Esophagus mucosa (tissue), 1 donor: ENCODE results near the gene ZSCAN20. TPM values are rescaled to one million over a fixed set of nuclear protein-coding genes. Genes with fewer than 3 reads are reported as not detected.

Experiments
- ATAC-seq: fragments of 200-7000 bp; cut with Tn5 transposase; one replicate; pipeline ENCODE4 v1.9.1; 2020
- total RNA-seq: library from RNA; stranded (reverse); gene quantifications from one replicate; pipeline ENCODE4 v1.2.4, GENCODE V29; 2023
- donor health status: DM: yes; HTN: yes; CAD: no.

ZSCAN20 gene
- 2.4 TPM for total RNA-seq

DNA sequence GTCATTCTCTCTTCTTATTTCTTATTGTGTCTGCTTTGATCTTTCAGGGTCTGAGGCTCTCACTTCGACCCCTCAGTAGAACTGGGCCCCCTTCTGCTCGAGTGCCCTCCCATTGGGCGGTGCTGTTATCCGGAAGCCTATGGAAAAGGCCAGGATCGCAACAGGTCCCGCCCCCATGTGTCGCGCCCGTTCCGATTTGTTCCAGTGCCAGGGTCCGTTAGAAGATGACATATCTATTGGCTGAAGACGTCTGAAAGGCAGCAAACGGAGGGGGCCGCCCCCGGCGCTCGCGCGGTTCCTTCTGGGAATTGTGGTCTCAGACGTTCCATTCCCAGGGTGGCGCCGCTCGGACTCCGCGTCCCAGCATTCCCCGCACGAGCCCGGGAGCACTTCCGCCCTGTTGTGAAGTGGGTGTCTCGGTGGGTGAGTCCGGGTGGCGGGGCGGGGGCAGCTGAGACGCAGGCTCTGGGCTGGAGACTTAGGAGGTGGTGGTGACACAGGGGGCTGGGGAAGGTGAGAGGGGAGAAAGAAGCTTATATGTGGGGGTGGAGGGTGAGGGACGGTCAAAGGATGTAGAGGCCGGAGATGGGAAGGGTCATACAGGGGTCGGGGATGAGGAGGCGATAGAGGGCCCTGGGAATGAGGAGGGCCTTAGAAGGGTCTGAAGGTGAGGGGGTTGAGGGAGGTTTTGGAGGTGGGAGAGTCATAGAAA, at the start of gene ZSCAN20:
Gene ZSCAN20, plus strand, starts transcription at position 377 of the 712 bp plus-strand sequence. CDS start 6,644 bp downstream, outside the sequence.
- ATAC-seq = peak; percentile 91

DNA sequence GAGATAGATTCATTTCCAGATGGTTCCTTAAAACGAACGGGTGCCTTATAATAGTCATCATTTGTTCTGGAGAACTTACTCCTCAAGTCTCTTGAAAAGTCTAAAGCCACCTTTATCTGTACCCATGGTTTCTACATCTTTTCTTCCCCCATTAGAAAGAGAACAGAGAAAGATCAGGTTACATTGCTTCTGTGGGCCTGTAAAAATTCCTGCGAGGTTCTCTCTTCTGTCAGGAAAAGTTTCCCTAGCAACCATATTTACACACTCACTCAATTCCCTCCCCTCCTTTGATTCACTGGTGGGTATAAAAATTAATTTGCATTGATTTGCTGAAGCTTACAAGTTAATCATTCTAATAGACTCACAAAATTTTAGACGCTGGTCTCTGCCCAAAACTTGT, 48.2 kb upstream of the ZSCAN20 start:
- ATAC-seq = no peak

DNA sequence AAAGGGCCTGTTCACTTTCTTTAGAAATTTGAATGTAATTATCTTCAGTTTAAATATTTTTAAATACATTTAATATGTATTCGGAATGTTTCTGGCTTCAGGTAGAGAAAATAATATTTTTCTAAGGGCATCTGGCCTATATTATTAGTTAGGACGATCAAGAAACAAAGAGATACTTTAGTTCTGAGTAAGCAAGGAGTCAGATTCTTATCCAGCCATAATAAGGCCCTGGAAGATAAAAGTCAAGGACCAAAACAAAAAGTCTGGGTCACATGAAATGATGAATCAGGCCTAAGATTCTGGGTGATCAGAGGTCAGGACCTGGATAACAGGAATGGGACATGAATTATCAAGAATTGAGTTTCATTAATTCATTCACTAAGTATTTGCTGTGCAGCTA, 47.8 kb upstream of the ZSCAN20 start:
- ATAC-seq = no peak

DNA sequence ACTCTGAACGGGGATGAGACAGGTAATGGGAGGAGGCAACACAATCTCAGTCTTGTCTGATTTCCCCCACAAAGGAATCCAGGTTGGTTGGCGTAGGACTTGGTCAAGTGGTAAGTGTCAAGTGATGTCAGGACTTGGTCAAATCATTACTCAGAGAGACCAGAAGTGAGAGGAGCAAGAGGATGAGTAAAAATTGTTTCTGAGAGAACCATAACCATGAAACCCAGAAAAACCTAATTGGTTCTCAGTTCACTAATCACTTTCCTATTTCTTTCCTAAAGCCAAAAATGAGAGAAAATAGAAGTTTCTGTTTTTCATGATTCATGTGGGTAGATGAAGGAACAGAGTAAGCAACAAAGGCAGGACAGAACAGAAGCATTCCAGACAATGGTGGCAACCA, 46.5 kb upstream of the ZSCAN20 start:
- ATAC-seq = no peak

DNA sequence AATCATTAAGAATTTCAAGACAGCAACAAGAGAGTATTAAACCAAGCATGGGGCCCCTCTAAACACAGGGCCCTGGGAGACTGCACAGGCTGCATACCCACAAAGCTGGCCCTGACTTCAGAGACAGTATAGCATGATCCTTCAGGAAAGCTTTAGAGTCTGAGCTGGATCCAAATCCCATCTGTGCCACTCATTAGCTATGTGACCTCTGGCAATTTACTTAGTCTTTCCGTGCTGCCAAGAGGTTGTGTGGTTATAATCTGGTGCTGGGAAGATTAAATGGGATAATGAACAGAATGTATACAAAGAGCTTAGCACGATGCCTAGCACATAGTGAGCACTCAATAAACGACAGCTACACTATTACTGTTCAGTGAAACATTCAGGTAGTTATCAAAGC, 45.5 kb upstream of the ZSCAN20 start:
- no peak for ATAC-seq

DNA sequence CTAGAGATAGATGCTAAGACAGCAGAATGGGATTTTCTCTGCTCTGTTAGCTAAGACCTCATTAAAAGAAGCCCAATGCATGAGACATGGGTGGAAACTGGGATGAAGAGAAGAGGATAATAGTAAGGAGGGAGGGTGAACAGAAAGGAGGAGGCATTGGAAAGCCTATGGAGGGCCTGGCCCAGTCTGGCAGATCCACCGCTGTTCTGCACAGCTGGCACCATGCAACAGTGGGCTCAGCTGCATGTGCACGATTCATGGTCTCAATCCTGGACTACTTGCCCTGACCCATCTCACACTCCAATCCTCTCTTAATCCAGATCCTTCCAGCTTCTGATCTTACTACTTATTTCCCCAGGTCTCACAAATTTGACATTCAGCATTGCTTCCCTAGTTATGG, 43.8 kb upstream of the ZSCAN20 start:
- no peak for ATAC-seq

DNA sequence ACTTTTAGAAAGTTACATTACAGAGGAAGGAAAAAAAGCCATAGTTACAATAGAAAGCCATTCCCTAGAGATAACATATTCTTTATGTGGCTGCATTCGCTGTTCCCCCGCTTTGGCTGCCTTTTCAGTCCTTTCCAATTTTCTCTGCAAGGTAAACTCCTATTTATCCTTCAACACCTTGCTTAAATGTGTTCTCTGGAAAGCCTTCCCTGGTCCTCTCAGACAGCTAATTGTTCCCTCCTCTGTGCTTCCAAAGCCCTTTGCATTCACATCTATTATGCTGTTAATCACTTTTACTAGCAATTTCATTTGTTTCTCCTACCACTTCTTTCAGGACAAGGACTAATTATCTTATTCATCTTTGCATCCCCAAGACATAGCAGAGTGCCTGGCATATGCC, 43.1 kb upstream of the ZSCAN20 start:
- no peak for ATAC-seq

DNA sequence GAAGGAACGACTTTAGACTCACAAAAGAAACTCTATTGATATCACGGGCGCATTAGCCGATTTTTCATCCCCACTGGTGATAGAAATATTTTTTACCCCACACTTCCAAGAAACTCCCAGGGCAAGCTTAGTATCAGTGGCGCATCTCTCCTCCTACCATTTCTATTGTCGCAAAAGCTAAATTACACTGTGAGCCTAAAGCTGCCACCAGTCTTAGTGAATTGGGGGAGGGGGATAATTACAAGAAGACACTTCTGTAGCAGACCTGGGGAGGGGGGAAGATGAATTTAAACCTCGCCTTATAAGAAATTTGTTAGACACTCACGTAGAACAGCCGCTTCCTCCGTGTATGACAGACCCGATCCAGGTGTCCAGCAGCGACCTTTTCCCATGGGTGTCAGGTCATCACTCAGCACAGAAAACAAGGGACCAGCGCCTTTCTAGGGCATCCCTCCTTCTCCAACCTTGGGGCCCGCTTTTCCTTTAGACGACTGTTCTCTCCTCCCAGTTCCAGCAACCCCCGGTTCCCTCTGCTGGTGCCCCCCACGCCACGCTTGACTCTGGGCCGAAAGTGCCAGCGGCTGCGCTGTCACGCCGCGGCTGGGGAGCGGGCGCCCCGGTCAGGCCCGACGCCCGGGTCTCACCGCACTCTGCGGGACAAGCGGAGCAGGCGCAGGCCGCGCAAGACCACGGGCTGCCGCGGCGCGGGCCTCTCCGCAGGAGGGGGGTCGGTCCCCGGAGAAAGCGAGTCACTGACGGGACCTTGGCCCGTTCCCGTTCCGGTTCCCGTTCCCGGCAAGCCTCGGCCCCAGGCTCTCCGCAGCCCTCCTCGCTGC, 42.4 kb upstream of the ZSCAN20 start:
- no peak for ATAC-seq

DNA sequence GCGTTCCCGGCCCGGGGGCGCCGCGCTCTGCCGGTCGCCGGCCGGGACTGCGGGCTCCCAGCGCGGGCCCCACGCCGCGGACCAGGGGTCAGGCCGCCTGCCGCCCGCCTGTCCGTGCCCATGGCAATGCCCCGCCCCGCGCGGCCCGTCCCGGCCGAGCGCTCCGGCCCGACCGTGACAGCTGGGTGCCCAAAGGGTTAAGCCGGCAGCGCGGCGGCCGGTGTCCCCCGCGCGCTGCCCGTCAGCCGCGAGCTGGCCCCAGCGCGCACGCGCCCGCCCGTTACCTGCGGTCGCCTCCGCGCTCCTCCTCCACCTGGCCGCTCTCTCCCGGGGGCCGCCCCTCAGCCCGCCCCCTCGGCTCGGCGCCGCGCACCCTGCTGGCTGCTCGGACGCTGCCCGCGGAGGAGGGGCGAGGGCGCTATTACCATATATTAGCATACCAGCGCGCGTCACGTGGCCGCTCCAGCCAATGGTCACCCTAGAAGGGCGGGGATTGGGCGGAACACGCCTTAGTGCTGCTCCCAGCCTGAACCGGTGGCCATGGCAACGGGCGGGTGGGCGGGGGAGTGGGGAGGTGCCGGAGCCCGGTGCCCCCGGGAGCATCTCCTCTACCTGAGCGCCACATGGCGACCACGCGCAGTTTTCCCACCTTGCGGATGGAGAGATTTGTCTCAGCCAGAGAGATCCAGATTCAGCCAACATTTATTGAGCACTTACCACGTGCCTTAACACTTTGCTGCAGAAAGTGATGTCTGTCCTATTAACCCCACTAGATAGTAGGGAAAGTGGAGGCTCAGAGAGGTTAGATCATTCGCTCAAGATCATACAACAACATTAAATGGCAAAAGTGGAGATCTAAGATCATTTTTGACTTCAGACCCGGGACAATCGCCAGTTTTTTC, 41.5 kb upstream of the ZSCAN20 start, which contains the start of gene PHC2:
Gene PHC2, minus strand, starts transcription at position 404 of the 902 bp plus-strand sequence. CDS start 55,556 bp downstream, outside the sequence.
- ATAC-seq = peak; percentile 99

DNA sequence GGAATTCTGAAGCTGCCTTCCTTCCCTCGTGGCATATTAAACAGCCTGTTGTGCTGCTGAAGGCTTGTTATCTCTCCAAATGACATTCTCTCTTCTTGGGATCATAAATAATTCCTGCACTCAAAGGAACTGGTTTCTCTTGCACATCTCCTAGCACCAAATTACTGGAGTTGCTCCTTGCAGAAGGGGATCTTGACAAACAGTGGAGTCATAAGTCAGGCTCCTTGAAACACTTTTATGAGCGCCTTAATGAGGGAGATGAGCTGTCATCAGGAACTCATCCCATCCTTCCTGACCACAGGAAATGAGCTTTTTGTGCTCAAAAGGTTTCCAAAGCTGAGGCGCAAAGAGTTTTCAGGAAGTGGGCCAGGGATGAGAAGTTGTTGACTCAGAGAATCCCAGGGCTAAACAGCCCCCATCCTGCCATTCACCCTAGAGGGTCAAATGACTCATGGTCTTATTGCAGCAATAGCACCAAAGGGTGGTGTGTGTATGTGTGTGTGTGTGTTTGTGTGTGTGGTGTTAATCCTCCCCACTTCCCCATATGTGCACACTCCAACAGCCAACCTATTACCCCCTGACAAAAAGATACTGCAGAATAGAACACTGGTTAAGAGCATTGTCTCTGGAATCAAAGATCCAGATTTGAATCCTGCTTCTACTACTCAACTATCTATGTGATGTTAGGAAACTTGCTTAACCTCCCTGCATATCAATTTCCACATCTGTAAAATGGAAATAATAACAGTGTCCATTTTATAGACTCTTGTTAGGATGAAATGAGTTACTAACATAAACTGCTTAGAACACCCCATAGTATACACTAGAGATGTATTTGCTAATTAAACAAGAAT, 38.7 kb upstream of the ZSCAN20 start:
- peak; percentile 62 for ATAC-seq

DNA sequence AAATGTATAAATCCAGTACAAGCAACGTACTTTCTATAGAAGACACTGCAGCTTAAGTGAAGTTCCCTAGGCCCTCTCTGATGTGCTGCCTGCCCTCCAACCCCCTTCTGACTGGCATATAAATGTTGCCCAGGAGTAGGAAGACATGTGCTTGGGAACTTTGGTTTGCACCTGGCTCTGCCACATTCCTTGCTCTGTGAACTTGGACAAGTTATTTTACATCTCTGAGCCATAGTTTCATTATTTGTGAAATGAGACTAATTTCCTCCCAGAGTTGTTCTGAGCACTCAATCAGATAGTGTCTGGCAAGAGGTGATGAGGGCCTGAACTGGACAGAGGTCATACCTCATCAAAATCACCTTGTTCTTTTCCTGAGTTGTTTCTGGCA, 38.1 kb upstream of the ZSCAN20 start:
- no peak for ATAC-seq

DNA sequence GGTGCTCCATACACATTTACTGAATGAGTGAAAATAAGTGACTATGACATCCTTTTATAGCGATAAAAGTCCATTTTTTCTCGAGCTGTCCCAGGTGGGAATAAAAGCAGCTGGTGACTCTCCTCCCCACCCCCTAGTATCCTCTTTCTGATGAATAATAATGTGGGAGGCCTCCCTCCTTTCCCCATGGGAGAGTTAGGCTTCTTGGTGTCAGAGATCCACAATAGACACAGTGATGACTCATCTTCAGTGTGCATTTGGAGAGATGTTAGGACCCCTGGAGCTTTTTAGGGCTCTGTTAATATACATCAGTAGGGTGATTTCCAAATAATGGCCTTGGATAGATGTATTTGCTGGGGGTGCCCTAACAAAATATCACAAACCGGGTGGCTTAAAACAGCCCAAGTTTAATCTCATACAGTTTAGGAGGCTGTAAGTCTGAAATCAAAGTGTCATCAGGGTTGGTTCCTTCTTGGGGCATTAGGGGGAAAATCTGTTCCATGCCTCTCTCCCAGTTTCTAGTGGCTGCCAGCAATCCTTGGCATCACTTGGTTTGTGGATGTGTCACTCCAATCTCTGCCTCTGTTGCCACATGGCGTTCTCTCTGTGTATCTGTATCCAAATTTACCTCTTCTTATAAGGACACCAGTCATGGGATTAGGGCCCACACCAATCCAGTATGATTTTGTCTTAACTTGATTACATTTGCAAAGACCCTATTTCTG, 37.2 kb upstream of the ZSCAN20 start:
- no peak for ATAC-seq

DNA sequence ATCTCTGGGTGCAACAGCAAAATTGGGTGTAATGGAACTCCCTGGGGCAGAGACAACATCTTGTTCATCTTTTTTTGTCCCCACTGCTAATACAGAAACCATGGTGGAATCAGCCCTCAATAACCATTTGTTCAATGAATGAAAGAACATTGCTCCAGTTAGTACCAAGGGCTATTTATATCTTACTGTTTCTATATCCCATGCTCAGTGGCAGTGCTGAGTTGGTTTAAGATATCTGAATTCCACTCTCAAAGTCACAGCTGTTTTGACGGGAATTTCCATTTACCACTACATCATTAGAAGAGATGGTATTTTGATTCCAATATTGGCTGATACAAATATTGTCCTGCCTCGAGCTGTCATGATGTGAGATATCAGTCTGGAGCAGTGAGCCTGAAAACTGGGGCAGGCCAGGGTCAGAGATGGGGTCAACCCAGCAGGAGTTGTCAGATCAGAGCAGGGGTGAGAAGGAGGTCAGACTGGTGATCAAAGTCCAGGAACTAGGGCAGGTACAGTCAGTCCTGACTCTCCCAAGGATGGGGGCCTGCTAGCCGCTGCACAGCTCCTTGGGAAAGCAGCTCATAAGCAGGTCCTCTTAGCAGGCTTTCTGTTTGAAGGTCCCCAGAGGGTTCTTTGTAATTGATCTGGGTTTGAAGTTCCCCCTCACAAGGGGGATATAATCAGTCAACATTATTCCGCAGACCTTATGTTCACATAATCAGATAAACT, 35.7 kb upstream of the ZSCAN20 start:
- ATAC-seq = no peak

DNA sequence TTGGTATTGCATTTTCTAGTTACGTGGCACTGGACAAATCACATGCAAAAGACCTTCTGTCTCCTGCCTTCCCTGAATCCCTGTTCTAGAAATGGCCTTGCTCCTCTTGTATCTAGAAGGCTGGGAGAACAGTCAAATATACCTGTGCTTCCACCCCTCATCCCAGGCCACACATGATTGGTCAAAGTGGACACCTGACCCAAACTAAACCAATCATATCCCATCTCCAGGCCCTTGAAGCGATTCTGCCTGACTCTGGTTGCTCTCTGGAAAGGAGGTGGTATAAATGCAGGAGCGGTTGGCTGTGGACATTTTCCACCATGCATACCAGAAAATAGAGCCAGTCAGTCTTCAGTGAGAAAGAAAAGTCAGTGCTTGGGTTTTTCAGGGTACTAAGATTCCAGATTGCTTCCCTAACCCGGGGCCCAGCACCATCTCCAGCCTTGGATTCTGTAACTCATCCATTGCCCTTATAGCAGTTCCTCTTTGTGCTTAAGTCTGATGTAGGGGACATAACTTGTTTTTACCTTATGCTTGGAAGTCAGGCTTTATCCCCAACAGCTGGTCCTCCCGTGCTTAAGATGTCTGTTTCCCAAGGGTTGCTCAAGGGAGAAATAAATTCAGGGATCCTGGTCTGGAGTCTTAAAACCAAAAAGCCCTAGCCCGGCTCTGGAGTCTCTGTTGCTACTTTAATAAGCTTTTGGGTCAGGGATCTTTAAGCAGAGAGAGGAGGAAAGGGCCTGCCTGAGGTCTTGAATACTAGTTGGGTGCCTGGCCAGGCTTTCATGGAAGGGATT, 33.9 kb upstream of the ZSCAN20 start:
- no peak for ATAC-seq

DNA sequence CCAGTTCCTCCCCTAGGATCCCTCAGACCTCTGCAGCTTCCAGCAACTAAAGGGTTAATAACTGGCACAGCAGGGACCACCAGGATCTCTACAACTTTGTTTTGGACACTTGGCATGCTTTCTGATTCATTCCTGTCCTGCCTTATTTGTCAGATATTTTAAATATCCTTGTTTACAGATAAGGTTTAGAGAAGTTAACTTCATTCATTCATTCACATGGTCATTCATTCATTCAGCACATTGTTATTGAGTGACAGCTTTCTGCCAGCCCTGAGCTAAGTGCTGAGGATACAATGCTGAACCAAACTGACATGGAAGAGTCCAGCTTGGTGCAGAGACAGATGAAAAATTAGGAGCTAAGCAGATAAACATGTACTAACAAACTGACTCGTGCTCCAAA, 32.8 kb upstream of the ZSCAN20 start:
- ATAC-seq = no peak

DNA sequence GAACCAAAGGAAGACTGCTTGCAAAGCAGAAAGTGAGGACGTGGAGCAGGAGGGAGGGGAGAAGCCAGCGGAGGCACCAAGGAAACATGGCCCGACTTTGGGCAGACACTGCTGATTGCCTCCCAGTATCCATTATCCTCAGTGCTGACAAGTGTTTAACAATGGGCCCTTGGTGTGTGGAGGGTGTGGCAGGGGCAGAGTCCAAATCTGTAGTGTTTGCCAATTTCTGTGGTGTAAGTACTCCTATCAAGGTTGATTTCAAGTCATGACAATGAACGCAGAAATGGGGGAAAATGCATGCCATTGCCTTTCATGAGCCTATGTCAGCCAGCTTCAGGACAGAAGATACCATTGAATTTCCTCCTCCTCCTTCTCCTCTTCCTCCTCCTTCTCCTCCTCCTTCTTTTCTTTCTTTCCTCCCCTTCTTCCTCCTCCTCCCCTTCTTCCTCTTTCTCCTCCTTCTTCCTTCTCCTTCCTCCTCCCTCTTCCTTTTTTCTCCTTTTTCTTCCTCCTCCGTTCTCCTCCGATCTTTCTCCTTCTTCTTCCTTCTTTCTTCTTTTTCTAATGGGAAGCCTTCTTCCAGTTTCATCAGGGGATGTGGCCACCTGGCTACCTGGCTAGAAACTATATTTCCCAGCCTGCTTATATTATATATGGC, 31.2 kb upstream of the ZSCAN20 start:
- peak; percentile 32 for ATAC-seq

DNA sequence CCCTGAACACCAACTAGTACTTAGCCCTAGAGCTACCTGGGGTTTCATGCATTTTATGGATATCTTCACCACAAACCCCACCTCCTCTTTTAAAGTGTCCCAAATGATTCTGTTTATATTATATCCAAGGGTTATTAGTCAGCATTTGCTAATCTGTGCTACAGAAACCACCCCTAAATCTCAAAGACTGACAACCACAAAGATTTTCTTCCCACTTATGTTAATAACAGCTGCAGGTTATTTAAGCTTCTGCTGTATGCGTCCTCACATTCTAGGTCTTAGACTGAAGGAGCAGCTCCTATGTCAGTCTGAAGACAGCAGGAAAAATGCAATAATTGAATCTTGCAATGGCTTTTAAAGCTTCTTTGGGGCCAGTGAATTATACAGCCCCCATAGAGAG, 30.3 kb upstream of the ZSCAN20 start:
- no peak for ATAC-seq

DNA sequence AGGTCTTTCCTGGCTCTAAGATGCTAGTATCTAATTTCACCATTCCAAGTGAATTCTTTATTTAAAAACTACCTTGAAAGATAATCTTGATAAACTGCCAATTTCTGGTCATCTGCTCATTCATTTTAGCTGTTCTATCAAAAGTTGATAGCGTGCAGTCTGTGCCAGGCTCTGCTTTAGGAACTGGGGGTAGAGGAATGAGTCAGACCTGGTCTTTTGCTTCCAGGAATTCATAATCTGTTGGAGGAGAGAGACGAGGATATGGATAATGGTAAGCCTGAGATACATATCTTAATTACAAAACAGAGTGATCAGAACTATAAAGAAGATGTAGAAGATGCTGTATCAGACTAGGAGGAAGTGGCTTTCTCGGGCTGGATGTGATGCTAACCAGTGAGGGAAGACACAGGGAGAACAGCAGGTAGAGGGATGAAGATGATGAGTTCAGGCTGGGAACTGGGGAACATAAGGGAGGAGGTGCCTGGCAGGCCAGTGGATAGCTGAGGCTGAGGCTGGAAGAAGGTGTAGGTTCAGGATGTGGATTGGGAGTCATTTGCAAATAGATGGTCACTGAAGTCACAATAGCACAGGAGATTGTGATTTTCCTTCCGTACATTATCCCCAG, 29.3 kb upstream of the ZSCAN20 start:
- no peak for ATAC-seq
